HUES6 (cell line): ENCODE results near the gene RAET1E.
A peak's percentile ranks its signal among the peaks of the same experiment; 100 is the strongest.
"Not testable (repeated sequence)": the region's sequence is repeated elsewhere in the genome, so short reads cannot be mapped to it uniquely, and the experiment has no call there.

Experiments used
- H3K27ac ChIP-seq: 2 replicates; pipeline ENCODE4 v1.7.0; 2013; ENCODE audit warnings: low read depth, mild to moderate bottlenecking, low read length, inconsistent platforms
- H3K27me3 ChIP-seq: 2 replicates; pipeline ENCODE4 v1.6.1; 2013; ENCODE audit warnings: low read length; ENCODE audit not compliant: control insufficient read depth, insufficient read depth
- H3K36me3 ChIP-seq: 2 replicates; pipeline ENCODE4 v1.6.1; 2013; ENCODE audit warnings: low read length; ENCODE audit not compliant: control insufficient read depth, insufficient read depth
- H3K4me1 ChIP-seq: 2 replicates; pipeline ENCODE4 v1.6.1; 2013; ENCODE audit warnings: low read length; ENCODE audit not compliant: control insufficient read depth, insufficient read depth
- H3K4me3 ChIP-seq: 2 replicates; pipeline ENCODE4 v1.5.1; 2013; ENCODE audit warnings: low read depth, low read length
- H3K9ac ChIP-seq: one replicate; pipeline ENCODE4 v1.6.1; 2013; ENCODE audit warnings: mild to moderate bottlenecking, low read length
- H3K9me3 ChIP-seq: 2 replicates; pipeline ENCODE4 v1.6.1; 2013; ENCODE audit warnings: low read depth, low read length; ENCODE audit not compliant: control insufficient read depth, insufficient read depth

The RAET1E gene

DNA sequence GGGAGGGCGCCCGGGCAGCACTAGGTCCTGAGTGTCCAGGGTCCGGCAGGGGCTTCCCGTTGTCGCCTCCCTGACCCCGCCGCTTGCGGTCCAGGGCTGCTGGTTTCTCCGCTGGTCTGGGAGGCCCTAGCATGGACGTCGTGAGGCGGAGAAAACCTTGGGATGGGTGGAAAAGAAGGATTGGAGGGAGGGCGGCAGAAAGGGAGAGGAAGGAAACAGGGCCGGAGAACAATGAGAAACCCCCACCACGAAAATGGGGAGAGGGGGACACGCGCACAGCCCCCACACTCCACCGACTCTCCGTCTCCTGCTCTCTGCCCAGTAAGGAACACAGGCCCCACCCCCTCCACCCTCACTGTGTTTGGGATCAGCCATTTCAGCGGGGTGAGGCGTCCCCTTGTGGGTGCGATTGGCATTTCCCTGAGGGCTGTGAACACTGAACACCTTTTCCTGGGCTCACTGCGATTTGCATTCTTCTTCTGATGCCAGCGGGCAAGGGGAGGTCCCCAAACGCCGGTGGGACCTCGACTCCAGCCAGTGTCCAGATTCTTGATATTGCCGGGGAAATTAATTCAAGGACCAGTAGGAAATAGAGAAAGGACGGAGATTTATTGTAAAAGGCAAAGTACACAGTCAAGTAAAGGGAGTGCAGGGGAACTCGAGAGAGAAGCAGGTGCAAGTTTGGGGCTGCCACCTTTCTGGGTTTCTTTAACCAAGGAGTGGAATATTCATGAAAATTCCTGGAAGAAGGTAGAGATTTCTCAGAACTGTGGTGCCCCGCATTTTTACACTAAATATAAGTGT, 28.3 kb upstream of the RAET1E start:
- H3K9ac ChIP-seq, result no peak overlapping the region
- H3K36me3 ChIP-seq, result no peaks in the 10 kb centered on the region
- no peak overlapping the region for H3K27ac ChIP-seq
- no peaks in the 10 kb centered on the region for H3K9me3 ChIP-seq
- H3K4me1 ChIP-seq, result peaks cover 4% of the 10 kb centered on the region; the same call in 1 of the 2 replicates
- peak overlapping the region; percentile 68 for H3K4me3 ChIP-seq
- peaks cover 81% of the 10 kb centered on the region for H3K27me3 ChIP-seq

- peak overlapping the region; percentile 68 for H3K4me3 ChIP-seq
- H3K36me3 ChIP-seq, result no peaks in the 10 kb centered on the region
- no peak overlapping the region for H3K9ac ChIP-seq
- peaks cover 4% of the 10 kb centered on the region; the same call in 1 of the 2 replicates for H3K4me1 ChIP-seq
- no peak overlapping the region for H3K27ac ChIP-seq
- no peaks in the 10 kb centered on the region for H3K9me3 ChIP-seq
- peaks cover 81% of the 10 kb centered on the region for H3K27me3 ChIP-seq
Observed at GRCh38 chr6:149925253-149925973, 27.5 kb upstream of the RAET1E start.

- Histone ChIP-seq H3K27ac (no peak overlapping the region), H3K36me3 (no peaks in the 10 kb centered on the region)
Observed at GRCh38 chr6:149924933-149925252, 27.0 kb upstream of the RAET1E start.

DNA sequence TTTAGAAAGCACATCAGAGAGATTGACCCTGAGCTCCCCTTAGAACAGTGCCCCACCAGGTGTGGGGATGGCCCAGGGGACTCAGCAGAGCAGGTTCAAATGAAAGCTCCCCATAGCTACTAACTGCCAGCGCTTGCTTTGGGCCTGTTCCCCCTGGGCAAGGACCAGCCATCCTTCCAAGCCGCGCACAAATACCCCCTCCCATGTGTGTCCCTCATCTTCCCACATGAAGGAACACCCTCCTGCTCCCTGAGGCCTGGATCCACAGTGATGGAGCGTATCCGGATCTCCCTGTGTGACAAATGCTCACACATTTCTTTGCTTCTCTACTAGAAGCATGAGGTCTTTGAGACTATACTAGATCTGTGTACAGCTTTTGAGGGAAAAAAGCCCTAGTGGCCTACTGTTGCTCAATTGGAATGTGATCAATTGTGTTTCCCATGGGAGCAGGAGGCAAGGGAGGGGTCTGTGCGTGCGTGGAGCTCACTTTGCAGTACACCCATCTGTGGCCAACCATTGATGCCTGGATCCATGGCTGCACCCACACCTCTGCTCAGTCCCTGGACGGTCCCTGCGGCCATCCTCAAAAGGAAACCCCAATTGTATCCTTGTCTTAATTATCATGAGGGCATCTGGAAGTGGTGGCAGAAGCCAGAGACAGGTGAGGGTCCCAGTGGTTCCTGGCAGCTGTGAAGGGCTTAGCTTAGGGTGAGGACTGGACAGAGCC, 26.5 kb upstream of the RAET1E start:
- H3K36me3 ChIP-seq, result no peaks in the 10 kb centered on the region
- peaks cover 4% of the 10 kb centered on the region; the same call in 1 of the 2 replicates for H3K4me1 ChIP-seq
- H3K9me3 ChIP-seq, result no peaks in the 10 kb centered on the region
- no peak overlapping the region for H3K9ac ChIP-seq
- no peak overlapping the region for H3K27ac ChIP-seq
- H3K4me3 ChIP-seq, result no peak overlapping the region
- H3K27me3 ChIP-seq, result peaks cover 81% of the 10 kb centered on the region

More at GRCh38 chr6:149924933-149925252, 27.0 kb upstream of the RAET1E start:
- H3K9me3 ChIP-seq, result no peaks in the 10 kb centered on the region
- no peak overlapping the region for H3K9ac ChIP-seq
- peaks cover 4% of the 10 kb centered on the region; the same call in 1 of the 2 replicates for H3K4me1 ChIP-seq
- H3K27me3 ChIP-seq, result peaks cover 81% of the 10 kb centered on the region
- H3K4me3 ChIP-seq, result no peak overlapping the region

- peak overlapping the region; percentile 70 for H3K4me3 ChIP-seq
- no peaks in the 10 kb centered on the region for H3K9me3 ChIP-seq
- peaks cover 4% of the 10 kb centered on the region; the same call in 1 of the 2 replicates for H3K4me1 ChIP-seq
- no peak overlapping the region for H3K9ac ChIP-seq
- H3K27me3 ChIP-seq, result peaks cover 83% of the 10 kb centered on the region
- H3K27ac ChIP-seq, result no peak overlapping the region
- no peaks in the 10 kb centered on the region for H3K36me3 ChIP-seq
Observed at GRCh38 chr6:149923327-149923986, 25.5 kb upstream of the RAET1E start.

DNA sequence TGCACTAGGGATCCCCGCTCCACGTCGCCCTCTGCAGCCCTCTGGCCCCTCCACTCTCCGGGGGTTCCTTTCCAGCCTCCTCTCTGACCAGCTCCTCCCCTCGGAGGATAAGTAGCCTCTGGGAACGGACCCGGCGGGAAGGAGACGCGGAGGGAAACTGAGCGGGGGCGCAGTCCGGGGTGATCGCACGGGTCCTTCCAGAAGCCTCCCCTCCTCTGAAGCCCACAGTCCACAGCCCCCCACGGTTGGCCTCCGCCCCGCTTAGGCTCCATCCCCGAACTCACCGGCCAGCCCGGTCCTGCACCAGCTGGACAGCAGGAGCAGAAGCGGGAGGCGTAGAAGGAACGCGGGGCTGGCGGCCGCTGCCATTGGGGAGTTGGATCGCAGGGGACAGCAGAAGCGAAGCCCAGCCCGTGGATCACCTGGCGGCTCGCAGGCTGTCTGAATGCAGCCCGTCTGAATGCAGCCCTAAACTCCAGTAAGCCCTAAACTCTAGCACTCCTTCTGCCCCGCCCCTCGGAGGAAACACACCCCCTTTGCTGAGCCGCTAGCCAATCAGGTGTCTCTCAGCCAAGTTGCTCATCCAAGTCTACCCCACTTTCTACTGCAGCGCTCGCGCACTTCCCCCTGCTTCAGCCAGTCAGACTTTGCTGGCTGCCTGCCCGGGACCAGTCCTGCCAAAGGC, 24.9 kb upstream of the RAET1E start, which contains the start of gene RAET1G:
RAET1G (minus strand) TSS at position 480 of the 685 bp plus-strand sequence; CDS start at position 369, 111 bp downstream.
- H3K27ac ChIP-seq, result no peak within 1 kb of the TSS
- peaks cover 4% of the 10 kb centered on the region; the same call in 1 of the 2 replicates for H3K4me1 ChIP-seq
- H3K4me3 ChIP-seq, result peak within 1 kb of the TSS; percentile 70
- no peaks in the 10 kb centered on the region for H3K36me3 ChIP-seq
- no peak within 1 kb of the TSS for H3K9ac ChIP-seq
- peaks cover 90% of the 10 kb centered on the region for H3K27me3 ChIP-seq
- H3K9me3 ChIP-seq, result no peaks in the 10 kb centered on the region

DNA sequence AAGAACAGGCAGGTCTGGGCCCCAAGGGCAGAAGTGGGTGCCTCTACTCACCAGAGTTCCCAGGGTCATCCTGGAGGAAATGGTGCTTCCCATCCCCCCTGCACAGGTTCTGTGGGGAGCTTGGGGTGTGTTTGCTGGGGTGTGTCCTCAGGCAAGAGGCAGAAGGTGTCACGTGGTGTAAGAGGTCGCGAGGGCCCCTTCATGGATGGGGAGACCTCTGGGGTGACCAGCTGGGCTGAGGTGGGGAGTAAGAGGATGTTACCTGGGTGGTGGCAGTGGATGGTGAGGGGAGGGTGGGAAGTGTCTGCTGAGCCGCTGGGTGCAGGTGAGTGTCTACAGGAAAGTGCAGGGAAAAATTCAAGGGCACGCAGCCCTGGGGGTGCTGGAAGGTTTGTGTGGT, 24.2 kb upstream of the RAET1E start:
- H3K9me3 ChIP-seq, H3K9ac ChIP-seq, H3K36me3 ChIP-seq, H3K4me1 ChIP-seq, H3K27ac ChIP-seq: not testable (repeated sequence)
- H3K27me3 ChIP-seq, result peaks cover 95% of the 10 kb centered on the region
- H3K4me3 ChIP-seq, result peak overlapping the region; percentile 70

DNA sequence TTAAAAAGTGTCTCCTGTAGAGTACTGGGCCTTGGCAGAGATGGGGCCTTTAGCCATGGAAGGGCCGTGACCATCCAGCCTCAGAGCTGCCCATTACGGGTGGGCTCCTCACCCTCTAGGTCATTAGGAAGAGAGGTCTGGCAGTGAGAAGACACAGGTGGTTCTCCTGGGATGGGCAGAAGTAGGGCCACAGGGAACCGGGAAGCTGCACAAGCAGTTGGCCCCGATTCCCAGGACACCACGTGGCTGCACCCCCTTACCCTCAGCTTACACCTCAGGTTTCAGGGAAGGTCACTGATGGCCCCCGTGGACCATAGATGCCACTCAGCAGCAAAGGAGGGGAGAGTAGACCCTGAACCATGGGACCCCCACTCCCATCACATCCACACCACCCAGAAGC, 23.4 kb upstream of the RAET1E start:
- Histone ChIP-seq H3K9ac (no peak overlapping the region), H3K27ac (no peak overlapping the region), H3K36me3 (no peaks in the 10 kb centered on the region), H3K27me3 (peaks cover 94% of the 10 kb centered on the region), H3K9me3 (no peaks in the 10 kb centered on the region), H3K4me1 (peaks cover 4% of the 10 kb centered on the region; the same call in 1 of the 2 replicates), H3K4me3 (no peak overlapping the region)

DNA sequence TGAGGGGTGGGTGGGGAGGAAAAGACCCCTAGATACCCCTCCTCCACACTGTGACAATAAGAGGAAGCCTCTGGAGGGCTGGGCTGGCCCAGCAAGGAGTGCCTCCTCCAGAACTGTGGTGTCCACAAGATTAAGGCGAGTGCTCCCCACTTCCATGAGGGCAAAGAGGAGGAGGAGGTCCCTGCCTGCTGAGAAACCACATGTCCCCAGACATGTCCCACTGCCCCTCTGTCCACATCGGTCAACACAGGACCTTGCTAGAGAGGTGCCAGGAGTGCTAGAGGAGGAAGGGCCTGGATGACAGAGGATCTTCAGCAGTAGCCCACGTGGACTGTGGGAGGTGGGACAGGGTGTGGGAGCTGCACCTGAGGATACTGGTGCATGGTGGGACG, 21.9 kb upstream of the RAET1E start:
- no peak overlapping the region for H3K4me3 ChIP-seq
- H3K9ac ChIP-seq, result no peak overlapping the region
- no peaks in the 10 kb centered on the region for H3K36me3 ChIP-seq
- H3K27ac ChIP-seq, result no peak overlapping the region
- H3K4me1 ChIP-seq, result no peaks in the 10 kb centered on the region
- H3K9me3 ChIP-seq, result no peaks in the 10 kb centered on the region
- peaks cover 79% of the 10 kb centered on the region for H3K27me3 ChIP-seq

- not testable (repeated sequence) for H3K27ac ChIP-seq, H3K4me1 ChIP-seq, H3K4me3 ChIP-seq, H3K9ac ChIP-seq, H3K9me3 ChIP-seq, H3K36me3 ChIP-seq
- H3K27me3 ChIP-seq, result peaks cover 77% of the 10 kb centered on the region
Observed at GRCh38 chr6:149919126-149919833, 21.4 kb upstream of the RAET1E start.
